H9 (cell line): ENCODE results near the gene ZNF117. TPM values are rescaled to one million over a fixed set of nuclear protein-coding genes. Genes with fewer than 3 reads are reported as not detected.
A peak's percentile ranks its signal among the peaks of the same experiment; 100 is the strongest.
"Not testable (repeated sequence)": the region's sequence is repeated elsewhere in the genome, so short reads cannot be mapped to it uniquely, and the experiment has no call there.

Source experiments
- DNase-seq: peaks from one replicate; pipeline ENCODE4 v3.0.0-alpha.2; 2017
- H2AFZ ChIP-seq: one replicate; pipeline ENCODE4 v1.6.1; 2013; ENCODE audit warnings: mild to moderate bottlenecking, low read length, control low read depth, moderate library complexity
- H2AK5ac ChIP-seq: 2 replicates; pipeline ENCODE4 v1.6.1; 2013; ENCODE audit warnings: low read length, control low read depth, mixed read lengths; ENCODE audit not compliant: insufficient read length
- H2BK120ac ChIP-seq: one replicate; pipeline ENCODE4 v1.6.1; 2013; ENCODE audit warnings: low read depth, mild to moderate bottlenecking, low read length, control low read depth, inconsistent platforms; ENCODE audit not compliant: poor library complexity, severe bottlenecking
- H2BK12ac ChIP-seq: 2 replicates; pipeline ENCODE4 v1.6.1; 2013; ENCODE audit warnings: low read length, control low read depth, mixed read lengths, low read depth; ENCODE audit not compliant: insufficient read length
- H2BK15ac ChIP-seq: 2 replicates; pipeline ENCODE4 v1.6.1; 2013; ENCODE audit warnings: low read depth, low read length, control low read depth
- H2BK20ac ChIP-seq: one replicate; pipeline ENCODE4 v1.6.1; 2013; ENCODE audit warnings: low read depth, mild to moderate bottlenecking, low read length, control low read depth, inconsistent platforms; ENCODE audit not compliant: poor library complexity, severe bottlenecking
- H2BK5ac ChIP-seq: 2 replicates; pipeline ENCODE4 v1.6.1; 2013; ENCODE audit warnings: low read length, control low read depth, mixed read lengths; ENCODE audit not compliant: insufficient read length
- H3K14ac ChIP-seq: 2 replicates; pipeline ENCODE4 v1.6.1; 2013; ENCODE audit warnings: low read length, control low read depth; ENCODE audit not compliant: insufficient read depth
- H3K18ac ChIP-seq: 2 replicates; pipeline ENCODE4 v1.6.1; 2013; ENCODE audit warnings: low read depth, mild to moderate bottlenecking, mixed read lengths, low read length, control low read depth; ENCODE audit not compliant: insufficient read length
- H3K23ac ChIP-seq: 2 replicates; pipeline ENCODE4 v1.6.1; 2013; ENCODE audit warnings: low read length, control low read depth, mixed read lengths, low read depth; ENCODE audit not compliant: insufficient read length
- H3K23me2 ChIP-seq: 2 replicates; pipeline ENCODE4 v1.6.1; 2013; ENCODE audit warnings: low read depth, mild to moderate bottlenecking, mixed read lengths, low read length, control low read depth; ENCODE audit not compliant: insufficient read length, poor library complexity, severe bottlenecking
- H3K27ac ChIP-seq: 2 replicates; pipeline ENCODE4 v1.5.1; 2013; ENCODE audit warnings: low read length, control low read depth, mixed read lengths, low read depth; ENCODE audit not compliant: insufficient read length
- H3K27me3 ChIP-seq: 2 replicates; pipeline ENCODE4 v1.6.1; 2013; ENCODE audit warnings: low read length, control low read depth, inconsistent platforms; ENCODE audit not compliant: insufficient read depth
- H3K4ac ChIP-seq: 2 replicates; pipeline ENCODE4 v1.6.1; 2013; ENCODE audit warnings: low read depth, mild to moderate bottlenecking, control low read depth, inconsistent platforms, low read length, moderate library complexity
- H3K4me1 ChIP-seq: 2 replicates; pipeline ENCODE4 v1.6.1; 2013; ENCODE audit warnings: low read length, control low read depth, inconsistent platforms; ENCODE audit not compliant: insufficient read depth
- H3K4me2 ChIP-seq: 2 replicates; pipeline ENCODE4 v1.6.1; 2013; ENCODE audit warnings: low read length, control low read depth, mixed read lengths; ENCODE audit not compliant: insufficient read length, insufficient read depth
- H3K56ac ChIP-seq: 2 replicates; pipeline ENCODE4 v1.6.1; 2013; ENCODE audit warnings: low read depth, mild to moderate bottlenecking, mixed read lengths, low read length, control low read depth; ENCODE audit not compliant: insufficient read length
- H3K79me1 ChIP-seq: 2 replicates; pipeline ENCODE4 v1.6.1; 2013; ENCODE audit warnings: low read depth, mild to moderate bottlenecking, moderate library complexity, low read length, control low read depth, inconsistent platforms; ENCODE audit not compliant: insufficient read depth, poor library complexity, severe bottlenecking
- H3K79me2 ChIP-seq: 2 replicates; pipeline ENCODE4 v1.6.1; 2013; ENCODE audit warnings: low read length, control low read depth, inconsistent platforms; ENCODE audit not compliant: insufficient read depth
- H3K9ac ChIP-seq: 2 replicates; pipeline ENCODE4 v1.6.1; 2013; ENCODE audit warnings: low read length, control low read depth, mixed read lengths; ENCODE audit not compliant: insufficient read length; ENCODE audit errors: extremely low read depth
- H3K9me3 ChIP-seq: one replicate; pipeline ENCODE4 v1.6.1; 2013; ENCODE audit warnings: low read depth, low read length, inconsistent platforms; ENCODE audit not compliant: control insufficient read depth
- H3T11ph ChIP-seq: one replicate; pipeline ENCODE4 v1.6.1; 2013; ENCODE audit warnings: mild to moderate bottlenecking, low read length, control low read depth, inconsistent platforms
- H4K20me1 ChIP-seq: one replicate; pipeline ENCODE4 v1.6.1; 2013; ENCODE audit not compliant: control insufficient read depth, insufficient read length, insufficient read depth
- H4K5ac ChIP-seq: 2 replicates; pipeline ENCODE4 v1.6.1; 2013; ENCODE audit warnings: low read depth, mild to moderate bottlenecking, mixed read lengths, low read length, control low read depth; ENCODE audit not compliant: insufficient read length
- H4K8ac ChIP-seq: replicated peaks from 2 replicates; pipeline ENCODE4 v1.6.1; 2013; ENCODE audit warnings: low read length, control low read depth, mixed read lengths, low read depth; ENCODE audit not compliant: insufficient read length
- H4K91ac ChIP-seq: 2 replicates; pipeline ENCODE4 v1.6.1; 2013; ENCODE audit warnings: low read depth, mild to moderate bottlenecking, moderate library complexity, mixed read lengths, low read length, control low read depth; ENCODE audit not compliant: insufficient read length
- H3K27ac Mint-ChIP-seq, 3 experiments: 2 replicates in 2 of 3; 3 replicates in 1 of 3; pipeline ENCODE4 v1.8.0; 2020 to 2021; ENCODE audit warnings: mixed read lengths in 3 of 3, mild to moderate bottlenecking in 1 of 3, moderate library complexity in 1 of 3
- H3K27me3 Mint-ChIP-seq: 2 replicates; pipeline ENCODE4 v1.8.0; 2021; ENCODE audit warnings: low read depth, mild to moderate bottlenecking, moderate library complexity, mixed read lengths
- H3K36me3 Mint-ChIP-seq, 3 experiments: 2 replicates in 2 of 3; 3 replicates in 1 of 3; pipeline ENCODE4 v1.8.0; 2020 to 2021; ENCODE audit warnings: low read depth in 3 of 3, mixed read lengths in 3 of 3; ENCODE audit not compliant: insufficient read depth in 1 of 3
- H3K4me1 Mint-ChIP-seq, 2 experiments: 2 replicates each; pipeline ENCODE4 v1.8.0; 2020; ENCODE audit warnings: mixed read lengths in 2 of 2
- H3K4me3 Mint-ChIP-seq, 2 experiments: 2 replicates in 1 of 2; 3 replicates in 1 of 2; pipeline ENCODE4 v1.8.0; 2020 to 2021; ENCODE audit warnings: mild to moderate bottlenecking in 2 of 2, mixed read lengths in 2 of 2, moderate library complexity in 1 of 2
- H3K9me3 Mint-ChIP-seq, 2 experiments: 2 replicates in 1 of 2; 3 replicates in 1 of 2; pipeline ENCODE4 v1.8.0; 2020; ENCODE audit warnings: mild to moderate bottlenecking in 2 of 2, mixed read lengths in 2 of 2, moderate library complexity in 1 of 2
- CTCF ChIP-seq: fragments of 200-600 bp; sonication (generic); conservative IDR thresholded peaks from 3 replicates; pipeline ENCODE4 v1.8.0; 2021; ENCODE audit warnings: antibody characterized with exemption, mild to moderate bottlenecking
- WGBS: extraction: QIAGEN DNeasy Blood & Tissue Kit; methylation state at CpG from one replicate; pipeline ENCODE4 v1.1.7; 2013; ENCODE audit warnings: missing lambda C conversion rate, low lambda C conversion rate, mixed read lengths; ENCODE audit not compliant: insufficient read length; ENCODE audit errors: extremely low coverage; 5-methylcytosine and 5-hydroxymethylcytosine counted together
- total RNA-seq: library from RNA; stranded (reverse); gene quantifications from 2 replicates; pipeline ENCODE4 v1.2.1, GENCODE V29; 2021

The ZNF117 gene
- total RNA-seq, 1 experiment from 2014 or later: 13.6 TPM

GRCh38 chr7:65037740-65038688, 47.2 kb upstream of the ZNF117 start:
- peak; percentile 97 for DNase-seq
- Histone ChIP-seq H2BK5ac (no peak overlapping the region), H4K20me1 (no peaks in the 10 kb centered on the region), H3K79me1 (no peaks in the 10 kb centered on the region), H4K91ac (no peak overlapping the region), H3K9ac (peak overlapping the region; percentile 89), H3K23ac (no peak overlapping the region), H2BK120ac (peak overlapping the region; percentile 36), H2BK12ac (no peak overlapping the region), H3K18ac (peak overlapping the region; percentile 94), H3K14ac (peak overlapping the region; percentile 97), H3K4me2 (peak overlapping the region; percentile 16), H3T11ph (no peak overlapping the region), H3K4ac (no peak overlapping the region), H2AFZ (no peak overlapping the region), H3K27me3 (no peaks in the 10 kb centered on the region), H2AK5ac (no peak overlapping the region), H3K56ac (no peak overlapping the region), H3K4me1 (no peaks in the 10 kb centered on the region), H3K27ac (no peak overlapping the region), H2BK15ac (no peak overlapping the region), H4K5ac (no peak overlapping the region), H3K79me2 (no peaks in the 10 kb centered on the region), H4K8ac (no peak overlapping the region), H3K23me2 (no peaks in the 10 kb centered on the region), H2BK20ac (no peak overlapping the region), H3K9me3 (no peaks in the 10 kb centered on the region)
- Mint-ChIP-seq H3K4me3 (peak overlapping the region; percentile 80 to 85), H3K4me1 (peaks cover 22 to 26% of the 10 kb centered on the region in 2 experiments), H3K36me3 (peaks cover under 1 to 5% (median 2%) of the 10 kb centered on the region in 3 experiments; a peak in 3 of 7 replicates), H3K27me3 (no peaks in the 10 kb centered on the region), H3K27ac (peak overlapping the region in 2 of 3 experiments; percentile 55 to 79; a peak in 4 of 7 replicates), H3K9me3 (peaks cover 4 to 6% of the 10 kb centered on the region in 2 experiments; a peak in 3 of 5 replicates)
- WGBS: no CpG with 5 or more reads among the region's 92 CpGs
- peak; percentile 47; the same call in 2 of the 3 replicates for TF ChIP-seq CTCF

GRCh38 chr7:65036526-65036925, 45.7 kb upstream of the ZNF117 start:
- peaks cover 15 to 16% of the 10 kb centered on the region in 2 experiments for H3K4me1 Mint-ChIP-seq
- no CpG with 5 or more reads among the region's 2 CpGs for whole genome bisulfite sequencing
- H2AFZ ChIP-seq, H3K4ac ChIP-seq, H3K9me3 ChIP-seq, H3K27ac ChIP-seq, H4K5ac ChIP-seq, H3K27me3 Mint-ChIP-seq, H3K56ac ChIP-seq, H2BK5ac ChIP-seq, H3K18ac ChIP-seq, H3K36me3 Mint-ChIP-seq, H4K91ac ChIP-seq, H3K4me1 ChIP-seq, H3K27me3 ChIP-seq, H3K14ac ChIP-seq, H4K8ac ChIP-seq, H2AK5ac ChIP-seq, H4K20me1 ChIP-seq, H3K23me2 ChIP-seq, DNase-seq, H2BK120ac ChIP-seq, H3T11ph ChIP-seq, H2BK12ac ChIP-seq, H3K4me3 Mint-ChIP-seq, H3K23ac ChIP-seq, H3K9me3 Mint-ChIP-seq, H3K79me1 ChIP-seq, H3K27ac Mint-ChIP-seq, H3K4me2 ChIP-seq, H3K9ac ChIP-seq, H3K79me2 ChIP-seq, H2BK20ac ChIP-seq, H2BK15ac ChIP-seq: not testable (repeated sequence)
